Hematopoietic multipotent progenitor cell treated with erythropoietin and hydrocortisone succinate and interleukin-3 and kit ligand, for 17 days (in vitro differentiated cells): ENCODE data around the gene CIP2A.

Source experiments
- DNase-seq: peaks from one replicate; pipeline ENCODE4 v3.0.0-alpha.2; 2015; ENCODE audit warnings: low spot score

CIP2A gene

GRCh38 chr3:108562565-108562964 is 26.7 kb downstream of the CIP2A start:
- no peak for DNase-seq

- no peak for DNase-seq
Observed at GRCh38 chr3:108555966-108556581, 33.2 kb downstream of the CIP2A start.

- DNase-seq, result no peak
Observed at GRCh38 chr3:108554913-108555571, 34.2 kb downstream of the CIP2A start.

- no peak for DNase-seq
Observed at GRCh38 chr3:108554229-108554628, 35.0 kb downstream of the CIP2A start.

GRCh38 chr3:108552267-108553159 is 36.7 kb downstream of the CIP2A start:
- DNase-seq, result peak; percentile 59

- DNase-seq, result no peak
Observed at GRCh38 chr3:108548886-108549285, 40.4 kb downstream of the CIP2A start.

GRCh38 chr3:108548304-108548703 is 40.9 kb downstream of the CIP2A start:
- DNase-seq, result no peak

- no peak for DNase-seq
Observed at GRCh38 chr3:108546692-108547091, 42.5 kb downstream of the CIP2A start.

GRCh38 chr3:108546247-108546646 is 43.0 kb downstream of the CIP2A start:
- no peak for DNase-seq

- no peak for DNase-seq
Observed at GRCh38 chr3:108538083-108538482, 51.2 kb downstream of the CIP2A start.

GRCh38 chr3:108528459-108529252 is 60.6 kb downstream of the CIP2A start:
- DNase-seq, result no peak

- no peak for DNase-seq
Observed at GRCh38 chr3:108527817-108528216, 61.4 kb downstream of the CIP2A start.

GRCh38 chr3:108527109-108527508 is 62.1 kb downstream of the CIP2A start:
- no peak for DNase-seq

GRCh38 chr3:108525971-108526370 is 63.3 kb downstream of the CIP2A start:
- no peak for DNase-seq

- DNase-seq, result no peak
Observed at GRCh38 chr3:108525256-108525655, 64.0 kb downstream of the CIP2A start.

GRCh38 chr3:108524537-108524936 is 64.7 kb downstream of the CIP2A start:
- DNase-seq, result no peak

- DNase-seq, result no peak
Observed at GRCh38 chr3:108518895-108519294, 70.3 kb downstream of the CIP2A start.

- DNase-seq, result no peak
Observed at GRCh38 chr3:108516881-108517280, 72.4 kb downstream of the CIP2A start.

- no peak for DNase-seq
Observed at GRCh38 chr3:108513961-108514360, 75.3 kb downstream of the CIP2A start.

- DNase-seq, result no peak
Observed at GRCh38 chr3:108512671-108513070, 76.6 kb downstream of the CIP2A start.

GRCh38 chr3:108511490-108511889 is 77.7 kb downstream of the CIP2A start:
- DNase-seq, result no peak

GRCh38 chr3:108511055-108511454 is 78.2 kb downstream of the CIP2A start:
- DNase-seq, result no peak
